AG04449 (cell line): ENCODE data around the gene PPP2R2B.
A peak's percentile ranks its signal among the peaks of the same experiment; 100 is the strongest.

Source experiments
- CTCF ChIA-PET: fragments of 350-600 bp; formaldehyde crosslinking; extraction: SDS; loops from one replicate; lab custom pipeline; 2021; ENCODE audit warnings: antibody characterized with exemption; lab: Yijun Ruan, JAX
- POLR2A ChIA-PET: fragments of 400-600, 350-600 bp; formaldehyde crosslinking; extraction: SDS; loops from one replicate; lab custom pipeline; 2020; ENCODE audit warnings: antibody characterized with exemption, inconsistent platforms; lab: Yijun Ruan, JAX
- DNase-seq: peaks from one replicate; pipeline ENCODE4 v3.0.0-alpha.2; 2010; ENCODE audit warnings: low read depth, low spot score
- H3K4me3 ChIP-seq: 2 replicates; pipeline ENCODE4 v1.5.1; 2011; ENCODE audit warnings: low read depth, mild to moderate bottlenecking, control low read depth, low read length
- CTCF ChIP-seq: IDR thresholded peaks from one replicate; pipeline ENCODE4 v1.5.1; 2011; ENCODE audit warnings: mild to moderate bottlenecking, moderate library complexity, low read length, control low read depth, inconsistent platforms; ENCODE audit not compliant: insufficient read depth; ENCODE audit errors: missing control alignments

PPP2R2B gene

GRCh38 chr5:146533882-146534281 lies 344.7 kb downstream of the PPP2R2B start:
- DNase-seq = no peak
- ChIA-PET CTCF (interaction anchor here (0.6 to 6.9 kb wide), 22 partner anchors 9 to 1045 kb away, joined by 3 to 214 read pairs (median 4); partner anchors contain the start of genes GPR151 and TCERG1), POLR2A (no interaction called here)
- TF ChIP-seq CTCF = no peak
- H3K4me3 ChIP-seq = no peak overlapping the region

GRCh38 chr5:146533260-146533857 lies 345.2 kb downstream of the PPP2R2B start:
- CTCF ChIA-PET = interaction anchor here (0.6 to 6.9 kb wide), 22 partner anchors 9 to 1045 kb away, joined by 3 to 214 read pairs (median 4); partner anchors contain the start of genes GPR151 and TCERG1
- POLR2A ChIA-PET = interaction anchor here (0.6 kb wide), 1 partner anchor 404 kb away, joined by 3 read pairs; no protein-coding TSS in a partner anchor
- DNase-seq = no peak
- TF ChIP-seq CTCF = peak; percentile 82
- H3K4me3 ChIP-seq = no peak overlapping the region
